GM12878 (cell line): Measurements from ENCODE around the gene USP47. TPM values are rescaled to one million over a fixed set of nuclear protein-coding genes. Genes with fewer than 3 reads are reported as not detected.

Experiments
- ATAC-seq: fragments of 200-7000 bp; cut with Tn5 transposase; 3 replicates; pipeline ENCODE4 v1.9.1; 2020; ENCODE audit warnings: mild to moderate bottlenecking, moderate library complexity
- BruUV-seq: library from RNA; stranded (reverse); fragments of 400-500 nt; replicated peaks from 2 replicates; lab custom pipeline; 2021; lab: Mats Ljungman, UMichigan
- CTCF ChIA-PET: fragments of 300-600 bp; sonication (Branson Sonifier 250); formaldehyde crosslinking; extraction: SDS; loops from one replicate; lab custom pipeline; 2021; ENCODE audit warnings: inconsistent platforms; lab: Yijun Ruan, JAX
- POLR2A ChIA-PET: fragments of 350-600 bp; formaldehyde crosslinking; extraction: SDS; loops from one replicate; lab custom pipeline; 2021; ENCODE audit warnings: inconsistent platforms; lab: Charles Lee
- RAD21 ChIA-PET: fragments of 300-600 bp; sonication (Branson Sonifier 250); formaldehyde crosslinking; loops from one replicate; lab custom pipeline; 2023; ENCODE audit warnings: antibody characterized with exemption; ENCODE audit not compliant: unreplicated experiment; lab: Charles Lee
- SMC1A ChIA-PET: fragments of 300-600 bp; sonication (Branson Sonifier 250); formaldehyde crosslinking; loops from one replicate; lab custom pipeline; 2023; ENCODE audit not compliant: unreplicated experiment, uncharacterized antibody; lab: Charles Lee
- DNase-seq: peaks from one replicate; pipeline ENCODE4 v3.0.0-alpha.2; 2011; ENCODE audit warnings: low read depth, low spot score
- FAIRE-seq: peaks from 3 replicates; lab custom pipeline; 2011; peaks lifted over from hg19 to GRCh38; lab: Jason Lieb, UNC
- H2AFZ ChIP-seq: 2 replicates; pipeline ENCODE4 v1.6.0; 2011; ENCODE audit warnings: low read depth, low read length, control low read depth; ENCODE audit not compliant: control insufficient read depth
- H3K27ac ChIP-seq: 2 replicates; pipeline ENCODE4 v1.5.1; 2011; ENCODE audit warnings: control low read depth; ENCODE audit not compliant: control insufficient read depth, insufficient read depth
- H3K27me3 ChIP-seq, 2 experiments: replicated peaks in 1 of 2; 2 replicates each; pipeline versions ENCODE4 v1.6.0 to v1.6.1; 2011; ENCODE audit warnings: low read length in 1 of 2; ENCODE audit not compliant: control insufficient read depth in 2 of 2, insufficient read depth in 2 of 2
- H3K36me3 ChIP-seq, 2 experiments: 2 replicates each; pipeline ENCODE4 v1.5.1; 2011; ENCODE audit warnings: low read length in 1 of 2; ENCODE audit not compliant: control insufficient read depth in 2 of 2, insufficient read depth in 2 of 2
- H3K4me1 ChIP-seq: 2 replicates; pipeline ENCODE4 v1.6.1; 2011; ENCODE audit warnings: mild to moderate bottlenecking, low read length, moderate library complexity, mixed read lengths; ENCODE audit not compliant: control insufficient read depth, insufficient read depth
- H3K4me2 ChIP-seq: 2 replicates; pipeline ENCODE4 v1.6.0; 2011; ENCODE audit warnings: control low read depth; ENCODE audit not compliant: control insufficient read depth, insufficient read depth
- H3K4me3 ChIP-seq: fragments of 200-600 bp; sonication (generic); 2 replicates; pipeline ENCODE4 v1.5.1; 2016
- H3K79me2 ChIP-seq: 2 replicates; pipeline ENCODE4 v1.6.0; 2011; ENCODE audit warnings: low read length; ENCODE audit not compliant: control insufficient read depth, insufficient read depth
- H3K9ac ChIP-seq: 2 replicates; pipeline ENCODE4 v1.8.0; 2011; ENCODE audit warnings: low read length, control low read depth, mixed read lengths; ENCODE audit not compliant: control insufficient read depth, insufficient read depth
- H3K9me3 ChIP-seq: replicated peaks from 3 replicates; pipeline ENCODE4 v1.5.1; 2011; ENCODE audit warnings: mild to moderate bottlenecking, low read length; ENCODE audit not compliant: control insufficient read depth, insufficient read depth
- H4K20me1 ChIP-seq: 2 replicates; pipeline ENCODE4 v1.6.0; 2011; ENCODE audit not compliant: control insufficient read depth, insufficient read depth
- CBX5 ChIP-seq: sonication (generic); IDR thresholded peaks from 2 replicates; pipeline ENCODE4 v1.6.1; 2016; ENCODE audit warnings: low read depth, moderate library complexity, mild to moderate bottlenecking, inconsistent platforms
- CEBPZ ChIP-seq: fragments of 150-350 bp; IDR thresholded peaks from 2 replicates; pipeline ENCODE4 v1.6.1; 2016; ENCODE audit warnings: low read depth, low read length
- CREB1 ChIP-seq: IDR thresholded peaks from 2 replicates; pipeline ENCODE4 v1.6.1; 2012; ENCODE audit warnings: low read depth, mild to moderate bottlenecking, inconsistent platforms
- HDAC2 ChIP-seq: fragments of 200-600 bp; sonication (generic); IDR thresholded peaks from 2 replicates; pipeline ENCODE4 v1.6.1; 2017
- IRF4 ChIP-seq: IDR thresholded peaks from 2 replicates; pipeline ENCODE4 v1.6.1; 2011; ENCODE audit warnings: low read depth, low read length
- KDM1A ChIP-seq: fragments of 200-600 bp; sonication (generic); IDR thresholded peaks from 2 replicates; pipeline ENCODE4 v1.6.1; 2016; ENCODE audit warnings: borderline replicate concordance
- LARP7 ChIP-seq: fragments of 450-650 bp; IDR thresholded peaks from 2 replicates; pipeline ENCODE4 v1.6.1; 2017; ENCODE audit warnings: mild to moderate bottlenecking
- MTA2 ChIP-seq: fragments of 450-650 bp; IDR thresholded peaks from 2 replicates; pipeline ENCODE4 v1.6.1; 2016; ENCODE audit warnings: low read depth, mild to moderate bottlenecking, moderate library complexity
- ZBED1 ChIP-seq: IDR thresholded peaks from 2 replicates; pipeline ENCODE4 v1.6.1; 2016; ENCODE audit warnings: borderline replicate concordance
- WGBS: methylation state at CpG from one replicate; pipeline ENCODE4 v1.1.6; 2016; ENCODE audit warnings: low lambda C conversion rate; ENCODE audit not compliant: insufficient replicate concordance, insufficient coverage; ENCODE audit errors: missing lambda C conversion rate; 5-methylcytosine and 5-hydroxymethylcytosine counted together
- in situ Hi-C: fragments of 300-500 bp; cut with MboI; formaldehyde crosslinking; loops from 9 replicates; pipeline ENCODE4 v1.14.3; 2018; ENCODE audit warnings: mixed read lengths
- intact Hi-C: fragments of 100-400 bp; cut with micrococcal nuclease; formaldehyde crosslinking; loops from one replicate; pipeline ENCODE4 v1.14.2; 2022; ENCODE audit not compliant: unreplicated experiment
- polyA plus RNA-seq, 11 experiments: library from polyadenylated mRNA; depleted of rRNA in 4 of 11; unstranded in 6 of 11; stranded (reverse) in 5 of 11; fragments of >200 nt; fragmentation: Nextera tagmentation in 4 of 11; fragmentation: Illumina TruSeq in 1 of 11; extraction: Ambion mirVana in 4 of 11; extraction: Trizol in 1 of 11; gene quantifications; 1 replicate in 1 of 11; 2 replicates in 10 of 11; pipeline versions ENCODE4 v1.2.1 to v1.2.3, GENCODE V29; 2011 to 2016; ENCODE audit warnings: inconsistent platforms in 2 of 11, missing spikeins in 2 of 11, low read depth in 1 of 11
- total RNA-seq, 4 experiments: library from RNA; depleted of rRNA in 3 of 4; stranded (reverse); fragments of >200 nt in 3 of 4; fragmentation: Illumina TruSeq in 1 of 4; extraction: Trizol in 1 of 4; gene quantifications; 2 replicates each; pipeline versions ENCODE4 v1.2.1 to v1.2.3, GENCODE V29; 2013 to 2021
- TF ChIP-seq, protein P1 (sequence below): fragments of 450-650 bp; IDR thresholded peaks from 2 replicates; pipeline ENCODE4 v1.6.1; 2018; ENCODE audit warnings: borderline replicate concordance, mild to moderate bottlenecking; ENCODE audit not compliant: partially characterized antibody
- TF ChIP-seq, protein P2 (sequence below): fragments of 450-650 bp; IDR thresholded peaks from 2 replicates; pipeline ENCODE4 v1.6.1; 2016; ENCODE audit warnings: mild to moderate bottlenecking
- TF ChIP-seq, protein P3 (sequence below): IDR thresholded peaks from 2 replicates; pipeline ENCODE4 v1.6.1; 2011; ENCODE audit warnings: low read depth, low read length, improper control_type of control experiment, borderline replicate concordance

The USP47 gene
- total and polyA plus RNA-seq, 10 of the 15 experiments (the other 5 are each of a cell fraction or from before 2014, with no cell fraction given) = 13.9 to 54.0 (median 31.6) TPM

- WGBS = 58% methylated on average over 7 of the region's 7 CpGs
- CTCF ChIA-PET = no interaction called here
Measured at GRCh38 chr11:11814614-11815452, 26.9 kb upstream of the USP47 start.

More at GRCh38 chr11:11814614-11815452, 26.9 kb upstream of the USP47 start:
- ChIA-PET POLR2A (no interaction called here), RAD21 (no interaction called here), SMC1A (no interaction called here)
- Histone ChIP-seq H3K9me3 (no peaks in the 10 kb centered on the region), H4K20me1 (no peaks in the 10 kb centered on the region), H3K36me3 (no peaks in the 10 kb centered on the region), H3K79me2 (no peaks in the 10 kb centered on the region), H3K27me3 (peaks cover 0 to 2% of the 10 kb centered on the region in 2 experiments; a peak in 2 of 4 replicates), H3K4me2 (no peak overlapping the region), H3K9ac (no peak overlapping the region), H3K27ac (no peak overlapping the region), H3K4me1 (no peaks in the 10 kb centered on the region), H3K4me3 (no peak overlapping the region), H2AFZ (peak overlapping the region; percentile 44)
- in situ Hi-C loops = no loop called here
- intact Hi-C loops = no loop called here
- no TSS peak for BruUV-seq
- no peak for DNase-seq
- FAIRE-seq = no peak
- no peak for ATAC-seq
- TF ChIP-seq CREB1 (no peak), KDM1A (no peak), IRF4 (no peak), MTA2 (no peak), CEBPZ (no peak), LARP7 (no peak), ZBED1 (no peak), CBX5 (no peak), HDAC2 (no peak)
- TF ChIP-seq, protein P1, sequence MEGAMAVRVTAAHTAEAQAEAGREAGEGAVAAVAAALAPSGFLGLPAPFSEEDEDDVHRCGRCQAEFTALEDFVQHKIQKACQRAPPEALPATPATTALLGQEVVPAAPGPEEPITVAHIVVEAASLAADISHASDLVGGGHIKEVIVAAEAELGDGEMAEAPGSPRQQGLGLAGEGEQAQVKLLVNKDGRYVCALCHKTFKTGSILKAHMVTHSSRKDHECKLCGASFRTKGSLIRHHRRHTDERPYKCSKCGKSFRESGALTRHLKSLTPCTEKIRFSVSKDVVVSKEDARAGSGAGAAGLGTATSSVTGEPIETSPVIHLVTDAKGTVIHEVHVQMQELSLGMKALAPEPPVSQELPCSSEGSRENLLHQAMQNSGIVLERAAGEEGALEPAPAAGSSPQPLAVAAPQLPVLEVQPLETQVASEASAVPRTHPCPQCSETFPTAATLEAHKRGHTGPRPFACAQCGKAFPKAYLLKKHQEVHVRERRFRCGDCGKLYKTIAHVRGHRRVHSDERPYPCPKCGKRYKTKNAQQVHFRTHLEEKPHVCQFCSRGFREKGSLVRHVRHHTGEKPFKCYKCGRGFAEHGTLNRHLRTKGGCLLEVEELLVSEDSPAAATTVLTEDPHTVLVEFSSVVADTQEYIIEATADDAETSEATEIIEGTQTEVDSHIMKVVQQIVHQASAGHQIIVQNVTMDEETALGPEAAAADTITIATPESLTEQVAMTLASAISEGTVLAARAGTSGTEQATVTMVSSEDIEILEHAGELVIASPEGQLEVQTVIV = no peak
- TF ChIP-seq, protein P2, sequence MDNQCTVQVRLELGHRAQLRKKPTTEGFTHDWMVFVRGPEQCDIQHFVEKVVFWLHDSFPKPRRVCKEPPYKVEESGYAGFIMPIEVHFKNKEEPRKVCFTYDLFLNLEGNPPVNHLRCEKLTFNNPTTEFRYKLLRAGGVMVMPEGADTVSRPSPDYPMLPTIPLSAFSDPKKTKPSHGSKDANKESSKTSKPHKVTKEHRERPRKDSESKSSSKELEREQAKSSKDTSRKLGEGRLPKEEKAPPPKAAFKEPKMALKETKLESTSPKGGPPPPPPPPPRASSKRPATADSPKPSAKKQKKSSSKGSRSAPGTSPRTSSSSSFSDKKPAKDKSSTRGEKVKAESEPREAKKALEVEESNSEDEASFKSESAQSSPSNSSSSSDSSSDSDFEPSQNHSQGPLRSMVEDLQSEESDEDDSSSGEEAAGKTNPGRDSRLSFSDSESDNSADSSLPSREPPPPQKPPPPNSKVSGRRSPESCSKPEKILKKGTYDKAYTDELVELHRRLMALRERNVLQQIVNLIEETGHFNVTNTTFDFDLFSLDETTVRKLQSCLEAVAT = no peak
- TF ChIP-seq, protein P3, sequence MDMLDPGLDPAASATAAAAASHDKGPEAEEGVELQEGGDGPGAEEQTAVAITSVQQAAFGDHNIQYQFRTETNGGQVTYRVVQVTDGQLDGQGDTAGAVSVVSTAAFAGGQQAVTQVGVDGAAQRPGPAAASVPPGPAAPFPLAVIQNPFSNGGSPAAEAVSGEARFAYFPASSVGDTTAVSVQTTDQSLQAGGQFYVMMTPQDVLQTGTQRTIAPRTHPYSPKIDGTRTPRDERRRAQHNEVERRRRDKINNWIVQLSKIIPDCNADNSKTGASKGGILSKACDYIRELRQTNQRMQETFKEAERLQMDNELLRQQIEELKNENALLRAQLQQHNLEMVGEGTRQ = no peak
